CD14-positive monocyte (primary cell): ENCODE data around the gene TAS2R7. TPM values are rescaled to one million over a fixed set of nuclear protein-coding genes. Genes with fewer than 3 reads are reported as not detected.
A peak's percentile ranks its signal among the peaks of the same experiment; 100 is the strongest.

ENCODE experiments used
- DNase-seq, 3 donors: peaks; one replicate each; pipeline ENCODE4 v3.0.0-alpha.2; 2011 to 2022
- H2AFZ ChIP-seq: 2 replicates; pipeline ENCODE4 v1.6.0; 2012; ENCODE audit warnings: mild to moderate bottlenecking, low read depth, low read length, inconsistent platforms; ENCODE audit not compliant: insufficient read depth, poor library complexity, severe bottlenecking
- H3K27ac ChIP-seq, 2 donors: 1 replicate in 1 of 2; 2 replicates in 1 of 2; pipeline ENCODE4 v1.5.1; 2012 to 2013; ENCODE audit warnings: low read length in 2 of 2, control low read depth in 1 of 2, inconsistent platforms in 1 of 2, low read depth in 1 of 2, mild to moderate bottlenecking in 1 of 2
- H3K27me3 ChIP-seq, 2 donors: one replicate each; pipeline versions ENCODE4 v1.6.0 to v1.6.1; 2011 to 2013; ENCODE audit warnings: low read length in 2 of 2; ENCODE audit not compliant: control insufficient read depth in 2 of 2, insufficient read depth in 2 of 2
- H3K36me3 ChIP-seq, 2 donors: replicated peaks in 1 of 2; 1 replicate in 1 of 2; 2 replicates in 1 of 2; pipeline versions ENCODE4 v1.5.1 to v1.6.1; 2012 to 2013; ENCODE audit warnings: low read length in 2 of 2, control low read depth in 1 of 2, inconsistent platforms in 1 of 2, mild to moderate bottlenecking in 1 of 2; ENCODE audit not compliant: insufficient read depth in 2 of 2, control insufficient read depth in 1 of 2
- H3K4me1 ChIP-seq, 2 donors: 1 replicate in 1 of 2; 2 replicates in 1 of 2; pipeline versions ENCODE4 v1.5.1 to v1.6.1; 2012 to 2013; ENCODE audit warnings: low read length in 2 of 2, control low read depth in 1 of 2, inconsistent platforms in 1 of 2, mild to moderate bottlenecking in 1 of 2, moderate library complexity in 1 of 2; ENCODE audit not compliant: insufficient read depth in 2 of 2, control insufficient read depth in 1 of 2
- H3K4me2 ChIP-seq: replicated peaks from 2 replicates; pipeline ENCODE3; 2012; ENCODE audit warnings: low read length, moderate library complexity, mild to moderate bottlenecking; ENCODE audit not compliant: poor library complexity, severe bottlenecking; ENCODE audit errors: extremely low read depth
- H3K4me3 ChIP-seq, 3 experiments: fragments of 200-600 bp in 1 of 3; sonication (generic) in 1 of 3; replicated peaks in 1 of 3; 1 replicate in 2 of 3; 2 replicates in 1 of 3; pipeline ENCODE4 v1.5.1; 2011 to 2013; ENCODE audit warnings: low read length in 3 of 3, mild to moderate bottlenecking in 3 of 3, control low read depth in 2 of 3, low read depth in 2 of 3, inconsistent platforms in 1 of 3, moderate library complexity in 1 of 3
- H3K79me2 ChIP-seq: 2 replicates; pipeline ENCODE4 v1.6.0; 2012; ENCODE audit warnings: mild to moderate bottlenecking, control low read depth, inconsistent platforms, low read length, moderate library complexity; ENCODE audit not compliant: insufficient read depth
- H3K9ac ChIP-seq: 2 replicates; pipeline ENCODE4 v1.6.0; 2017; ENCODE audit warnings: low read length, mild to moderate bottlenecking; ENCODE audit not compliant: insufficient read depth, poor library complexity, severe bottlenecking
- H3K9me3 ChIP-seq, 2 donors: replicated peaks in 1 of 2; 1 replicate in 1 of 2; 2 replicates in 1 of 2; pipeline versions ENCODE4 v1.5.1 to v1.6.1; 2012 to 2013; ENCODE audit warnings: low read length in 2 of 2, control low read depth in 1 of 2; ENCODE audit not compliant: control insufficient read depth in 1 of 2, insufficient read depth in 1 of 2
- H4K20me1 ChIP-seq: 2 replicates; pipeline ENCODE4 v1.6.0; 2012; ENCODE audit warnings: mild to moderate bottlenecking, low read length, control low read depth, moderate library complexity; ENCODE audit not compliant: insufficient read depth
- H3K27ac Mint-ChIP-seq, 7 donors: one replicate each; pipeline ENCODE4 v1.8.0; 2020; ENCODE audit warnings: mild to moderate bottlenecking in 7 of 7, mixed read lengths in 7 of 7, moderate library complexity in 6 of 7, inconsistent platforms in 2 of 7
- H3K27me3 Mint-ChIP-seq, 3 donors: one replicate each; pipeline ENCODE4 v1.8.0; 2021 to 2022; ENCODE audit warnings: low read depth in 3 of 3, mild to moderate bottlenecking in 3 of 3, mixed read lengths in 3 of 3, moderate library complexity in 3 of 3, inconsistent platforms in 1 of 3
- H3K36me3 Mint-ChIP-seq, 2 donors: one replicate each; pipeline ENCODE4 v1.8.0; 2020; ENCODE audit warnings: mixed read lengths in 2 of 2, inconsistent platforms in 1 of 2, mild to moderate bottlenecking in 1 of 2
- H3K4me1 Mint-ChIP-seq: one replicate; pipeline ENCODE4 v1.8.0; 2020; ENCODE audit warnings: mild to moderate bottlenecking, mixed read lengths
- H3K4me3 Mint-ChIP-seq, 2 donors: one replicate each; pipeline ENCODE4 v1.8.0; 2020; ENCODE audit warnings: mild to moderate bottlenecking in 2 of 2, mixed read lengths in 2 of 2, moderate library complexity in 1 of 2
- H3K9me3 Mint-ChIP-seq, 7 donors: one replicate each; pipeline ENCODE4 v1.8.0; 2020 to 2022; ENCODE audit warnings: mixed read lengths in 7 of 7, mild to moderate bottlenecking in 6 of 7, moderate library complexity in 6 of 7, inconsistent platforms in 2 of 7
- CTCF ChIP-seq: fragments of 200-600 bp; IDR thresholded peaks from one replicate; pipeline ENCODE4 v1.8.0; 2022; ENCODE audit warnings: antibody characterized with exemption, mild to moderate bottlenecking
- WGBS: methylation state at CpG from one replicate; pipeline ENCODE4 v1.1.5; 2013; ENCODE audit warnings: missing lambda C conversion rate; ENCODE audit not compliant: insufficient coverage; 5-methylcytosine and 5-hydroxymethylcytosine counted together
- intact Hi-C, 2 donors: fragments of 100-400 bp; cut with micrococcal nuclease; formaldehyde crosslinking; loops; one replicate each; pipeline versions ENCODE4 v1.15.0 to v1.15.1; 2023
- polyA plus RNA-seq, 3 donors: library from polyadenylated mRNA; depleted of rRNA in 1 of 3; unstranded in 2 of 3; stranded (reverse) in 1 of 3; fragments of 300-500 nt in 2 of 3; fragments of >200 nt in 1 of 3; fragmentation: Illumina TruSeq in 2 of 3; gene quantifications; 1 replicate in 2 of 3; 2 replicates in 1 of 3; pipeline ENCODE4 v1.2.3, GENCODE V29; 2012 to 2021

The TAS2R7 gene
- polyA plus RNA-seq, 3 donors, result not detected

- no peak for TF ChIP-seq CTCF
- H3K27me3 Mint-ChIP-seq, result peaks cover 2 to 3% (median 3%) of the 10 kb centered on the region in 3 donors
These were observed 7.6 kb upstream of the TAS2R7 start, which contains the start of gene TAS2R9 for GRCh38 chr12:10810068-10810467. TAS2R9 (minus strand) TSS chr12:10810168; CDS start chr12:10810075, 93 bp downstream.

DNA sequence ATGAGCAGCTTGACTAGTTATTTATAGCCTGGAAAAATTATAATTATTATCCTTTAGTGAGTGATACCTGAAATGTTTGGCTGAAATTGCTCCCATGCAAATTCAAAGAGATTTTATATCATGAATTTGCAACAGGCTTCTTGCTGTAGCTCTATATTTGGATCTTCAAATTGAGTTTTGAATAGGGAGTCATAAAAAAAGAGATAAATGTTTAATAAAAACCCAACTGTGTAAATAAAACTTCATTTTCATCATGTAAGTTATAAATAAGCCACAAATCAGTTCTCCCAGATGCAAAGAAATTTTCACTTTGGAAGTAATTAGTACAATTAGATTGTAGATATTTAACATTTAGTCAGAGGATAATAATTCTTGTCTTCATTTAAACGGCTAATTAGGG, 4.8 kb upstream of the TAS2R7 start, which contains the start of gene TAS2R8:
Gene TAS2R8 (minus strand): TSS at position 101 of the 400 bp plus-strand sequence. CDS start 306 bp downstream, outside the sequence.
- no peaks in the 10 kb centered on the region for H3K9me3 Mint-ChIP-seq
- H3K79me2 ChIP-seq, result no peaks in the 10 kb centered on the region
- no peaks in the 10 kb centered on the region for H4K20me1 ChIP-seq
- H2AFZ ChIP-seq, result no peak within 1 kb of the TSS
- H3K9me3 ChIP-seq, result no peaks in the 10 kb centered on the region
- H3K36me3 ChIP-seq, result no peaks in the 10 kb centered on the region
- no peak within 1 kb of the TSS for H3K27ac ChIP-seq
- H3K27me3 ChIP-seq, result no peaks in the 10 kb centered on the region
- no peaks in the 10 kb centered on the region for H3K4me1 Mint-ChIP-seq
- H3K9ac ChIP-seq, result no peak within 1 kb of the TSS
- DNase-seq, result no peak
- H3K27me3 Mint-ChIP-seq, result peaks cover 0 to 2% (median 1%) of the 10 kb centered on the region in 3 donors
- no peak within 1 kb of the TSS for H3K4me3 ChIP-seq
- TF ChIP-seq CTCF, result no peak
- no peaks in the 10 kb centered on the region for H3K36me3 Mint-ChIP-seq
- H3K4me3 Mint-ChIP-seq, result no peak within 1 kb of the TSS
- intact Hi-C loops, result no loop called here
- H3K27ac Mint-ChIP-seq, result peak within 1 kb of the TSS in 1 of 7 donors; percentile 27
- no peak within 1 kb of the TSS for H3K4me2 ChIP-seq
- no CpG with 5 or more reads among the region's 1 CpG for WGBS
- no peaks in the 10 kb centered on the region for H3K4me1 ChIP-seq

More at GRCh38 chr12:10810068-10810467, 7.6 kb upstream of the TAS2R7 start, which contains the start of gene TAS2R9:
- no peak within 1 kb of the TSS for H3K4me3 Mint-ChIP-seq
- Histone ChIP-seq H3K9ac (no peak within 1 kb of the TSS), H2AFZ (no peak within 1 kb of the TSS), H3K4me2 (no peak within 1 kb of the TSS), H3K4me3 (no peak within 1 kb of the TSS), H3K9me3 (no peaks in the 10 kb centered on the region), H3K36me3 (no peaks in the 10 kb centered on the region), H3K4me1 (no peaks in the 10 kb centered on the region), H3K79me2 (no peaks in the 10 kb centered on the region), H3K27ac (no peak within 1 kb of the TSS), H3K27me3 (no peaks in the 10 kb centered on the region), H4K20me1 (no peaks in the 10 kb centered on the region)
- H3K27ac Mint-ChIP-seq, result no peak within 1 kb of the TSS
- H3K36me3 Mint-ChIP-seq, result no peaks in the 10 kb centered on the region
- no peak for DNase-seq
- intact Hi-C loops, result no loop called here
- no peaks in the 10 kb centered on the region for H3K4me1 Mint-ChIP-seq
- peaks cover 0 to 2% (median 0%) of the 10 kb centered on the region in 7 donors for H3K9me3 Mint-ChIP-seq
